SU-DHL-6 (cell line): Measurements from ENCODE around the gene MEGF6.

Source experiments
- H2AFZ ChIP-seq: fragments of 200-600 bp; sonication (generic); 2 replicates; pipeline ENCODE4 v1.6.1; 2014; ENCODE audit warnings: low read depth, mild to moderate bottlenecking, moderate library complexity, mixed read lengths, antibody characterized with exemption, low read length; ENCODE audit not compliant: severe bottlenecking
- H3F3A ChIP-seq: fragments of 200-600 bp; shearing (Covaris generic); 2 replicates; pipeline ENCODE4 v1.6.0; 2016; ENCODE audit warnings: antibody characterized with exemption, mild to moderate bottlenecking; ENCODE audit not compliant: insufficient read depth
- H3K27ac ChIP-seq: fragments of 200-600 bp; sonication (generic); 2 replicates; pipeline ENCODE4 v1.5.1; 2016; ENCODE audit warnings: low read depth, mild to moderate bottlenecking, low read length, moderate library complexity, mixed read lengths
- H3K27me3 ChIP-seq: fragments of 200-600 bp; sonication (generic), shearing (Covaris generic); 2 replicates; pipeline ENCODE4 v1.6.0; 2014; ENCODE audit warnings: mild to moderate bottlenecking, low read length
- H3K36me3 ChIP-seq: fragments of 200-600 bp; sonication (generic); 2 replicates; pipeline ENCODE4 v1.6.1; 2014; ENCODE audit warnings: mild to moderate bottlenecking, low read length, mixed read lengths
- H3K4me2 ChIP-seq: fragments of 300-600, 200-600 bp; shearing (Covaris generic), sonication (generic); 2 replicates; pipeline ENCODE4 v1.6.0; 2014; ENCODE audit warnings: low read length, low read depth, mild to moderate bottlenecking; ENCODE audit not compliant: poor library complexity, severe bottlenecking
- H3K4me3 ChIP-seq: fragments of 200-600 bp; sonication (generic); 2 replicates; pipeline ENCODE4 v1.5.1; 2014; ENCODE audit warnings: antibody characterized with exemption, low read length, mild to moderate bottlenecking, mixed read lengths; ENCODE audit not compliant: insufficient read depth, poor library complexity, severe bottlenecking
- H3K79me2 ChIP-seq: fragments of 200-600 bp; sonication (generic); 2 replicates; pipeline ENCODE4 v1.6.1; 2014; ENCODE audit warnings: mild to moderate bottlenecking, low read length, moderate library complexity; ENCODE audit not compliant: insufficient read depth
- H3K9ac ChIP-seq: fragments of 200-600 bp; sonication (generic); 2 replicates; pipeline ENCODE4 v1.7.0; 2014; ENCODE audit warnings: mild to moderate bottlenecking, low read length
- H3K9me2 ChIP-seq: fragments of 200-600 bp; sonication (generic); replicated peaks from 2 replicates; pipeline ENCODE4 v1.6.1; 2014; ENCODE audit warnings: low read length; ENCODE audit not compliant: insufficient read depth
- H3K9me3 ChIP-seq: fragments of 200-600 bp; sonication (generic); 2 replicates; pipeline ENCODE4 v1.6.1; 2014; ENCODE audit warnings: low read length, mixed read lengths; ENCODE audit not compliant: insufficient read depth
- H4K20me1 ChIP-seq: fragments of 200-600 bp; sonication (generic); 2 replicates; pipeline ENCODE4 v1.6.1; 2014; ENCODE audit warnings: low read depth, mild to moderate bottlenecking, antibody characterized with exemption, low read length, moderate library complexity, mixed read lengths
- EZH2phosphoT487 ChIP-seq: fragments of 200-600 bp; sonication (generic), shearing (Covaris generic); conservative IDR thresholded peaks from 2 replicates; pipeline ENCODE4 v1.6.1; 2018; ENCODE audit warnings: mild to moderate bottlenecking, antibody characterized with exemption, low read length, moderate library complexity, mixed read lengths
- TF ChIP-seq, protein P1 (sequence below): fragments of 200-600 bp; sonication (generic); IDR thresholded peaks from one replicate; pipeline ENCODE4 v1.5.1; 2017; ENCODE audit warnings: antibody characterized with exemption, mild to moderate bottlenecking, low read length, moderate library complexity; ENCODE audit not compliant: insufficient read depth, poor library complexity, severe bottlenecking

The MEGF6 gene

DNA sequence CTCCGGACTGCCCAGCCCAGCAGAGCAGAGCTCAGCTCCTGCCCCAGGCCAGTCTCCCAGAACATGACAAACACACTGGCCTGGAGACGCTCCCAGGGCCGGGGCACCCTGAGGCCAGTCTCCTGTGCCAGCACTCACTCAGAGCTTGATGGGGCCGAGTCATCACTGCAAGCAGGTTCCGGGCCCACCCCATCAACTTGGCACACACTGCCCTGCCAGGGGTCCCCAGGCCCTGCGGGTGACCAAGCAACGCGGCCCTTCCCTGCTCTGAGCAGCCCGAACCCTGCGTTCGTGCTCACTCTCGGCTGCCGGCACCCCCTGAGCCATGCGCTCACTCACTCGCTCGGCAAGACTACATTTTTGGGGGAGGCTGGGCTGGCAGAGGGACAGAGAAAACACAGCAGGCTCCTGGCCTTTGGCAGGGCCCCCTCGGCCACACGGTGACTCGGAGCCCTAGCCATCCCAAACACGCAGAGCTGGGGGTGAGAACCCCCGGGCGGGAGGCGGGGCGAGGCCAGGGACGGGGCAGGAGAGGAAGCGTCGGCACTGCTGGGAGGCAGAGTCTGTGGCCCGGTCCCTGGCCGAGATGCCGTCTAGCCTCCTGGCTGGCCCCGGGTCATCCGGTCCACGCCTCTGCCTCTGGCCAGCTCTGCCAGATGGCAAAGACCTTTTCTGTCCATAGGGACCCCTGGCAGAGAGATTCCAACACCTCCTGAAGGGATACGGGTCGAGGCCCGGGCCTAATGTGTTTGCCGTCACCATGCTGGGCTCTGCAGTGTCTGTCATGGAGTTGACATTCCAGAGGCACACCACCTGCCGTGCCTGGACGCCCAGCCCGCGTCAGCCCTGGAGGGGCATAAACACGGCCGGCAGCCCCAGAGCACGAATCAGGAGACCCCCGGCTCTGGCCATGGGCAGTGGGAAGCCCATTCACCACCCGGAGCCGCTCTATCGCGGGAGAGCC lies 68.0 kb downstream of the MEGF6 start:
- Histone ChIP-seq H3K9ac (no peak overlapping the region), H3K9me3 (no peaks in the 10 kb centered on the region), H4K20me1 (no peaks in the 10 kb centered on the region), H3K4me3 (no peak overlapping the region), H3K9me2 (no peaks in the 10 kb centered on the region), H3K27ac (no peak overlapping the region), H3K4me2 (no peak overlapping the region), H2AFZ (no peak overlapping the region), H3K36me3 (no peaks in the 10 kb centered on the region), H3F3A (no peaks in the 10 kb centered on the region), H3K27me3 (no peaks in the 10 kb centered on the region), H3K79me2 (no peaks in the 10 kb centered on the region)
- no peak for TF ChIP-seq EZH2phosphoT487
- TF ChIP-seq, protein P1, sequence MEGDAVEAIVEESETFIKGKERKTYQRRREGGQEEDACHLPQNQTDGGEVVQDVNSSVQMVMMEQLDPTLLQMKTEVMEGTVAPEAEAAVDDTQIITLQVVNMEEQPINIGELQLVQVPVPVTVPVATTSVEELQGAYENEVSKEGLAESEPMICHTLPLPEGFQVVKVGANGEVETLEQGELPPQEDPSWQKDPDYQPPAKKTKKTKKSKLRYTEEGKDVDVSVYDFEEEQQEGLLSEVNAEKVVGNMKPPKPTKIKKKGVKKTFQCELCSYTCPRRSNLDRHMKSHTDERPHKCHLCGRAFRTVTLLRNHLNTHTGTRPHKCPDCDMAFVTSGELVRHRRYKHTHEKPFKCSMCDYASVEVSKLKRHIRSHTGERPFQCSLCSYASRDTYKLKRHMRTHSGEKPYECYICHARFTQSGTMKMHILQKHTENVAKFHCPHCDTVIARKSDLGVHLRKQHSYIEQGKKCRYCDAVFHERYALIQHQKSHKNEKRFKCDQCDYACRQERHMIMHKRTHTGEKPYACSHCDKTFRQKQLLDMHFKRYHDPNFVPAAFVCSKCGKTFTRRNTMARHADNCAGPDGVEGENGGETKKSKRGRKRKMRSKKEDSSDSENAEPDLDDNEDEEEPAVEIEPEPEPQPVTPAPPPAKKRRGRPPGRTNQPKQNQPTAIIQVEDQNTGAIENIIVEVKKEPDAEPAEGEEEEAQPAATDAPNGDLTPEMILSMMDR: no peak

DNA sequence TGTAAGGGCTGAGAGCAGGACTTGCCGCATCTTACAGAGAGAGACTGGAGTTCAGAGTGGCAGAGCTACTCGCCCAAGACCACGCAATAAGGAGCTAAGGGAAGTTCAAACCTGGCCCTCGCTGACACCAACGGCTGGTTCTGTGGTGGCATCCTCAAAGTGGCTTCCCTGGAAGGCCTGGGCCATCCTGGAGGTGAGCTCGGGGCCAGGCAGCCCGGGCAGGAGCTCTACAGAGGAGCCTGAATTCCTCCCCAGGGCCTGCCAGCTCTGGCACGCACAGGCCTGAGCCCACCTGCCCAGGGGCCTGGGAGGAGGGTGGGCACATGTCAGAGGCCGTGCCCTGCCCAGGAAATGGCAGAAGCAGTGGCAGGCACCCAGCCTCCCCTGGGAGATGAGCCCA lies 68.6 kb downstream of the MEGF6 start:
- no peak overlapping the region for H3K4me3 ChIP-seq
- no peaks in the 10 kb centered on the region for H4K20me1 ChIP-seq
- no peaks in the 10 kb centered on the region for H3K9me3 ChIP-seq
- no peak overlapping the region for H3K4me2 ChIP-seq
- H2AFZ ChIP-seq: no peak overlapping the region
- H3K27me3 ChIP-seq: no peaks in the 10 kb centered on the region
- no peak overlapping the region for H3K27ac ChIP-seq
- no peak overlapping the region for H3K9ac ChIP-seq
- TF ChIP-seq, protein P1: no peak
- TF ChIP-seq EZH2phosphoT487: no peak
- H3F3A ChIP-seq: no peaks in the 10 kb centered on the region
- H3K79me2 ChIP-seq: no peaks in the 10 kb centered on the region
- H3K36me3 ChIP-seq: no peaks in the 10 kb centered on the region
- H3K9me2 ChIP-seq: no peaks in the 10 kb centered on the region

DNA sequence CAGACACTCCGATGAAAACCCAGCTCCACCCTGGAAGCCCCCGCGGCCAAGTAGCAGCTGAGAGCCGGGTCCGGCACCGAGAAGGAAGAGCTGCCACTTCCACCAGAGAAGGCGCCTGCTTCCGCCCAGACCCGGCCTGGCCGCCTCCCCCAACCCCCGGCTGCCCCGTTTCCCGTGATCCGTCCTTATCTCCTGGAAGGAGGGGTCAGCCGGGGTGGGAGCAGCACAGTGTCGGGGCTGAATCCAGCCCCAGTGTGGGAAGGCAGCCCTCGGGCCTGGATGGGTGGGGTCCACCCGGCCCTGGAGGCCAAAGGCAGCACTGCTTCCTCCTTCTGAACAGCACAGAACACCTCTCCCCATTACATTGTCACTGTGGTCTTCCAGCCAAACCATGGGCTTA lies 69.4 kb downstream of the MEGF6 start:
- no peak overlapping the region for H3K27ac ChIP-seq
- no peak overlapping the region for H3K9ac ChIP-seq
- H3K79me2 ChIP-seq: no peaks in the 10 kb centered on the region
- H3K9me3 ChIP-seq: no peaks in the 10 kb centered on the region
- H3K4me2 ChIP-seq: no peak overlapping the region
- H2AFZ ChIP-seq: no peak overlapping the region
- H3K36me3 ChIP-seq: no peaks in the 10 kb centered on the region
- H3K27me3 ChIP-seq: no peaks in the 10 kb centered on the region
- no peak overlapping the region for H3K4me3 ChIP-seq
- H3F3A ChIP-seq: no peaks in the 10 kb centered on the region
- H3K9me2 ChIP-seq: no peaks in the 10 kb centered on the region
- no peaks in the 10 kb centered on the region for H4K20me1 ChIP-seq
- TF ChIP-seq EZH2phosphoT487: no peak
- TF ChIP-seq, protein P1: no peak
